Activated B cell treated with CpG ODN at 0.5 μM for 24 hours (primary cell): Measurements from ENCODE around the gene DMTF1. TPM values are rescaled to one million over a fixed set of nuclear protein-coding genes. Genes with fewer than 3 reads are reported as not detected.

Experiments
- ATAC-seq: fragments of 200-7000 bp; cut with Tn5 transposase; one replicate; pipeline ENCODE4 v1.10.0; 2021; ENCODE audit warnings: low read depth, mild to moderate bottlenecking, moderate library complexity
- CTCF ChIA-PET: fragments of 350-600 bp; sonication (Branson Sonifier 250); formaldehyde crosslinking; loops from one replicate; lab custom pipeline; 2021; ENCODE audit warnings: antibody characterized with exemption; lab: Charles Lee
- POLR2A ChIA-PET: fragments of 350-600 bp; sonication (Branson Sonifier 250); formaldehyde crosslinking; loops from one replicate; lab custom pipeline; 2021; ENCODE audit warnings: antibody characterized with exemption; lab: Charles Lee
- DNase-seq: peaks from one replicate; pipeline ENCODE4 v3.0.0; 2022
- H3K27ac Mint-ChIP-seq: one replicate; pipeline ENCODE4 v1.8.0; 2020; ENCODE audit warnings: mixed read lengths
- H3K27me3 Mint-ChIP-seq: one replicate; pipeline ENCODE4 v1.8.0; 2021; ENCODE audit warnings: mixed read lengths
- H3K36me3 Mint-ChIP-seq: one replicate; pipeline ENCODE4 v1.8.0; 2021; ENCODE audit warnings: low read depth, mixed read lengths
- H3K4me1 Mint-ChIP-seq: one replicate; pipeline ENCODE4 v1.8.0; 2021; ENCODE audit warnings: mixed read lengths
- H3K4me3 Mint-ChIP-seq: one replicate; pipeline ENCODE4 v1.8.0; 2020; ENCODE audit warnings: mild to moderate bottlenecking, mixed read lengths
- H3K9me3 Mint-ChIP-seq: one replicate; pipeline ENCODE4 v1.8.0; 2020; ENCODE audit warnings: mixed read lengths
- intact Hi-C: fragments of 100-400 bp; cut with micrococcal nuclease; formaldehyde crosslinking; loops from one replicate; pipeline ENCODE4 v1.15.1; 2024
- total RNA-seq: library from RNA; stranded (reverse); gene quantifications from 2 replicates; pipeline ENCODE4 v1.2.3, GENCODE V29; 2022
- TF ChIP-seq, protein P1 (sequence below): fragments of 200-600 bp; IDR thresholded peaks from one replicate; pipeline ENCODE4 v1.8.0; 2022; ENCODE audit warnings: antibody characterized with exemption, mild to moderate bottlenecking

Gene DMTF1
- total RNA-seq, 1 donor from 2014 or later, result 175 TPM

DNA sequence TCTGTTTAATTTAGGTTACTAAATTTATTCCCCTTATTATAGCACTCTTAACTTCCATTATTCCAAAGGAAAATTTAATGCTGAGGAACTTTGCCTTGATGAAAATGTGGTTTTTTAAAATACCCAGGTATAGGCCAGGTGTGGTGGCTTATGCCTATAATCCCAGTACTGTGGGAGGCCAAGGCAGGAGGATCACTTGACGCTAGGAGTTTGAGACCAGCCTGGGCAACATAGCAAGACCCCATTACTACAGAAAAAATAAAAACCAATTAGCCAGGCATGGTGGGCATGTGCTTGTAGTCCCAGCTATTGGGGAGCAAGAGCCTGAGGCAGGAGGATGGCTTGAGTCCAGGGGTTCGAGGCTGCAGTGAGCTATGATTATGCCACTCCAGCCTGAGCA, 34.9 kb downstream of the DMTF1 start:
- Mint-ChIP-seq H3K36me3 (peaks cover 87% of the 10 kb centered on the region), H3K27me3 (no peaks in the 10 kb centered on the region), H3K4me1 (peaks cover 24% of the 10 kb centered on the region), H3K4me3 (no peak overlapping the region), H3K9me3 (no peaks in the 10 kb centered on the region), H3K27ac (no peak overlapping the region)
- ATAC-seq (no peak), DNase-seq (no peak)
- TF ChIP-seq, protein P1, sequence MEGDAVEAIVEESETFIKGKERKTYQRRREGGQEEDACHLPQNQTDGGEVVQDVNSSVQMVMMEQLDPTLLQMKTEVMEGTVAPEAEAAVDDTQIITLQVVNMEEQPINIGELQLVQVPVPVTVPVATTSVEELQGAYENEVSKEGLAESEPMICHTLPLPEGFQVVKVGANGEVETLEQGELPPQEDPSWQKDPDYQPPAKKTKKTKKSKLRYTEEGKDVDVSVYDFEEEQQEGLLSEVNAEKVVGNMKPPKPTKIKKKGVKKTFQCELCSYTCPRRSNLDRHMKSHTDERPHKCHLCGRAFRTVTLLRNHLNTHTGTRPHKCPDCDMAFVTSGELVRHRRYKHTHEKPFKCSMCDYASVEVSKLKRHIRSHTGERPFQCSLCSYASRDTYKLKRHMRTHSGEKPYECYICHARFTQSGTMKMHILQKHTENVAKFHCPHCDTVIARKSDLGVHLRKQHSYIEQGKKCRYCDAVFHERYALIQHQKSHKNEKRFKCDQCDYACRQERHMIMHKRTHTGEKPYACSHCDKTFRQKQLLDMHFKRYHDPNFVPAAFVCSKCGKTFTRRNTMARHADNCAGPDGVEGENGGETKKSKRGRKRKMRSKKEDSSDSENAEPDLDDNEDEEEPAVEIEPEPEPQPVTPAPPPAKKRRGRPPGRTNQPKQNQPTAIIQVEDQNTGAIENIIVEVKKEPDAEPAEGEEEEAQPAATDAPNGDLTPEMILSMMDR, result no peak
- CTCF ChIA-PET, result no interaction called here
- POLR2A ChIA-PET, result interaction anchor here (0.6 to 4.0 kb wide), 3 partner anchors 12 to 52 kb away, joined by 3 to 17 read pairs (median 9); partner anchors contain the start of gene TMEM243
- intact Hi-C loops, result loop anchor here (2.0 to 5.0 kb wide), 2 partner anchors 14 to 35 kb away; partner anchors contain the start of gene DMTF1

DNA sequence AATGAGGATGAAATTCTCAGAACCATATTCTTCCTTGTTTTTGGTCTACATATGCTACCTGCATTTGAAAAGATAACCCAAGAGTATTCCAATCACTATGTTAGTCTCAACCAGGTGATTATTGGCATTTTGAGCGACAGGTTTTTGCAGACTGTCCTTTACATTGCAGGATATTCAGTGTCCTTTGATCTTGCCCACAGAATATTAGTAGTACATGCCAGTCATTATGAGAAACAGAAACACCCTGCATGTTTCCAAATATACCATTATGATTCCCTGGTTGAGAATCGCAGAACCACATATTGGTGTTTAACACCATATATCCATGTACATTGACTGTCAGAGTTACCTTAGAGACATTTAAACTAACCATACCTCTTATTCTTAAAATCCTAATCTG, 36.7 kb downstream of the DMTF1 start:
- TF ChIP-seq, protein P1, result no peak
- Mint-ChIP-seq H3K27me3 (no peaks in the 10 kb centered on the region), H3K4me3 (no peak overlapping the region), H3K9me3 (no peaks in the 10 kb centered on the region), H3K27ac (peak overlapping the region; percentile 71), H3K4me1 (peaks cover 28% of the 10 kb centered on the region), H3K36me3 (peaks cover 86% of the 10 kb centered on the region)
- ATAC-seq (no peak), DNase-seq (no peak)
- ChIA-PET CTCF (no interaction called here), POLR2A (no interaction called here)
- intact Hi-C loops, result loop anchor here (5.0 kb wide), 1 partner anchor 37 kb away; the partner anchor contains the start of gene DMTF1

DNA sequence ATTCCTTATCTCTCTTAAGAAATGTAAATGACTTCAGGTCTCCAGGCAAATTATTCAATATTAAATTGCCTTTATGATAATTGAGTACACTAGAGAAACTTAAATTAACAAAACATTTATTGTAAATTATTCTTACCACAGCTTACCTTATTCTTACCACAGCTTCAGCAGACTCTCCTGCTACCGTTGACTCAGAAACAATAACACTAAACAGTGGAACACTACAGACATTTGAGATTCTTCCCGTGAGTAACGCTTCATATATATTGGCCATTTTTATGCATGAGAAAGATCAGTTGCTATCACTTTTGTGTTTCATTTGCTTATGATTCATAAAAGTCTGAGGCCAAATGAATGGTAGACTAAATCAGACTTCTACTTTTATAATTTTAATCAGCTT, 38.5 kb downstream of the DMTF1 start:
- peak overlapping the region; percentile 35 for H3K27ac Mint-ChIP-seq
- H3K4me1 Mint-ChIP-seq, result peaks cover 24% of the 10 kb centered on the region
- ChIA-PET CTCF (interaction anchor here (1.2 to 1.8 kb wide), 2 partner anchors 28 to 46 kb away, joined by 3 to 4 read pairs; partner anchors contain the start of gene TMEM243), POLR2A (interaction anchor here (1.0 to 3.9 kb wide), 3 partner anchors 27 to 38 kb away, joined by 3 to 30 read pairs (median 8); partner anchors contain the start of genes DMTF1 and TMEM243)
- H3K4me3 Mint-ChIP-seq, result no peak overlapping the region
- ATAC-seq (no peak), DNase-seq (no peak)
- peaks cover 86% of the 10 kb centered on the region for H3K36me3 Mint-ChIP-seq
- no peaks in the 10 kb centered on the region for H3K9me3 Mint-ChIP-seq
- TF ChIP-seq, protein P1, result no peak
- intact Hi-C loops, result no loop called here
- H3K27me3 Mint-ChIP-seq, result no peaks in the 10 kb centered on the region

DNA sequence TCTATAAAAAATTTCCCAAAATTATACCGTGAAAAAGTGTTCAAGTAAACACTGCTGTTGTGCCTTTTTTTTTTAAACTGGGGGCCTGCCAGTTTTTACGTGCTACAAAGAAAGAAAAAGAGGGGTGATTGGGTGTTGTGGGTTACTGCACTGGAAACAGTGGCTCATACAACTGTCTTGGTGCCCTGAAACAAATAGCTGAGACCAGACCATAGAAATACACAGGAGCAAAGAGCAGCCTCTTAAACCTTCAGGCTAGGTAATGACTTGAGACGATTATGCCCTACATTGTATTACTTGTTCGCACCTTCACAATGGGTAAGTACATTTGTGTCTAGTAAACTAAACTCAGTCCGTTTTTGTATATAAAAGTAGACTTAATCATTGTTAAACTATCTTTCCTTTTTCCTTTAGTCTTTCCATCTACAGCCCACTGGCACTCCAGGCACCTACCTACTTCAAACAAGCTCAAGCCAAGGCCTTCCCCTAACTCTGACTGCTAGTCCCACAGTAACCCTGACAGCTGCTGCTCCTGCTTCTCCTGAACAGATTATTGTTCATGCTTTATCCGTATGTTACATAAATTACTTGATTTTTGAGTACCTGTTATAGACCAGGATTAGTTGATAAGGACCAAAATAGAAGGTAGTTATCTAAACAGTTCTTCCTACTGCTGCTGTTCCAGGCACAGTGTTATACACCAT, 40.7 kb downstream of the DMTF1 start:
- Mint-ChIP-seq H3K4me3 (no peak overlapping the region), H3K27me3 (no peaks in the 10 kb centered on the region), H3K9me3 (no peaks in the 10 kb centered on the region), H3K4me1 (peaks cover 38% of the 10 kb centered on the region), H3K36me3 (peaks cover 88% of the 10 kb centered on the region), H3K27ac (peak overlapping the region; percentile 75)
- intact Hi-C loops, result loop anchor here (1.0 kb wide), 1 partner anchor 26 kb away; the partner anchor contains the start of gene TMEM243
- TF ChIP-seq, protein P1, result no peak
- DNase-seq (no peak), ATAC-seq (no peak)
- ChIA-PET POLR2A (interaction anchor here (2.5 to 3.9 kb wide), 2 partner anchors 25 to 28 kb away, joined by 8 to 30 read pairs; partner anchors contain the start of gene TMEM243), CTCF (interaction anchor here (1.1 kb wide), 1 partner anchor 26 kb away, joined by 3 read pairs; the partner anchor contains the start of gene TMEM243)

DNA sequence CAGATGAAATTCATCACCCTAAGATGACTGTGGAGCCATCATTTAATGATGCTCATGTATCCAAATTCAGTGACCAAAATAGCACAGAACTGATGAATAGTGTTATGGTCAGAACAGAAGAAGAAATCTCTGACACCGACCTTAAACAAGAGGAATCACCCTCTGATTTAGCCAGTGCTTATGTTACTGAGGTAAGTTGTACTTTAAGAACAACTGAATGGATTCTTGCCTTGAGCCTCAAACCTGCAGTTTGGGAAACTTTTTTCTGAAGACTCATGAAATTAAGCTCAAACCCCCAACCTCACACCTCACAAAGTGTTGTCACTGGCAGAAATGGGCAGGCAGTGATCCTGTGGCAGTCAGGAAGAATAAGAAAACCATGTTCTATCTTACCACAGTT, 41.7 kb downstream of the DMTF1 start:
- no peak overlapping the region for H3K4me3 Mint-ChIP-seq
- DNase-seq (no peak), ATAC-seq (no peak)
- CTCF ChIA-PET, result interaction anchor here (1.1 kb wide), 1 partner anchor 25 kb away, joined by 3 read pairs; the partner anchor contains the start of gene TMEM243
- TF ChIP-seq, protein P1, result no peak
- H3K9me3 Mint-ChIP-seq, result no peaks in the 10 kb centered on the region
- POLR2A ChIA-PET, result interaction anchor here (3.9 kb wide), 1 partner anchor 24 kb away, joined by 30 read pairs; the partner anchor contains the start of gene TMEM243
- no peaks in the 10 kb centered on the region for H3K27me3 Mint-ChIP-seq
- intact Hi-C loops, result loop anchor here (1.0 to 2.0 kb wide), 4 partner anchors 13 to 43 kb away; partner anchors contain the start of gene TMEM243
- H3K36me3 Mint-ChIP-seq, result peaks cover 89% of the 10 kb centered on the region
- H3K4me1 Mint-ChIP-seq, result peaks cover 43% of the 10 kb centered on the region
- peak overlapping the region; percentile 75 for H3K27ac Mint-ChIP-seq
